Stimulated activated CD4-positive, alpha-beta T cell treated with anti-CD3 and anti-CD28 coated beads, Interleukin-12 subunit alpha, Interleukin-12 subunit beta, amount 100 ng/mL, for 4 hours (primary cell): ENCODE measurements around the gene PIGT.

Experiments used
- DNase-seq: peaks from one replicate; pipeline ENCODE4 v3.0.0-alpha.2; 2020

Gene PIGT

GRCh38 chr20:45402946-45403345 lies 13.0 kb upstream of the PIGT start:
- DNase-seq, result no peak

- no peak for DNase-seq
Measured at GRCh38 chr20:45404438-45404837, 11.5 kb upstream of the PIGT start.

GRCh38 chr20:45405571-45406259 lies 10.2 kb upstream of the PIGT start:
- no peak for DNase-seq

GRCh38 chr20:45406260-45407066 lies 9.5 kb upstream of the PIGT start:
- peak; percentile 37 for DNase-seq

- no peak for DNase-seq
Measured at GRCh38 chr20:45407067-45407745, 8.7 kb upstream of the PIGT start.

GRCh38 chr20:45407783-45408645 lies 7.9 kb upstream of the PIGT start, which contains the start of gene DBNDD2:
TSS of gene DBNDD2 (plus strand) at chr20:45408289. CDS start at chr20:45408468, 179 bp downstream.
- DNase-seq, result no peak

GRCh38 chr20:45408646-45409213 lies 7.2 kb upstream of the PIGT start:
- DNase-seq, result no peak

GRCh38 chr20:45409521-45410272 lies 6.2 kb upstream of the PIGT start:
- no peak for DNase-seq

- DNase-seq, result no peak
Measured at GRCh38 chr20:45410887-45411286, 5.1 kb upstream of the PIGT start.

- DNase-seq, result no peak
Measured at GRCh38 chr20:45412653-45413052, 3.3 kb upstream of the PIGT start.

- no peak for DNase-seq
Measured at GRCh38 chr20:45413479-45413878, 2.5 kb upstream of the PIGT start.

- no peak for DNase-seq
Measured at GRCh38 chr20:45416917-45417316, 976 bp downstream of the PIGT start.

- DNase-seq, result no peak
Measured at GRCh38 chr20:45419188-45420091, 3.5 kb downstream of the PIGT start.

GRCh38 chr20:45420125-45420524 lies 4.2 kb downstream of the PIGT start:
- DNase-seq, result no peak

GRCh38 chr20:45423700-45424099 lies 7.8 kb downstream of the PIGT start:
- DNase-seq, result no peak

GRCh38 chr20:45425561-45425960 lies 9.6 kb downstream of the PIGT start:
- no peak for DNase-seq

- no peak for DNase-seq
Measured at GRCh38 chr20:45426320-45427016, 10.5 kb downstream of the PIGT start.

GRCh38 chr20:45427236-45428149 lies 11.6 kb downstream of the PIGT start:
- DNase-seq, result no peak

- DNase-seq, result no peak
Measured at GRCh38 chr20:45429618-45430017, 13.7 kb downstream of the PIGT start.
